Cardiac fibroblast (primary cell): ENCODE data around the gene RAB27A.
"Not testable (repeated sequence)": the region's sequence is repeated elsewhere in the genome, so short reads cannot be mapped to it uniquely, and the experiment has no call there.

Source experiments
- DNase-seq, 2 donors: peaks; one replicate each; pipeline versions ENCODE4 v3.0.0 to v3.0.0-alpha.2; 2010; ENCODE audit warnings: low read depth in 2 of 2
- H3K4me3 ChIP-seq, 2 donors: replicated peaks in 1 of 2; 1 replicate in 1 of 2; 2 replicates in 1 of 2; pipeline ENCODE4 v1.5.1; 2011; ENCODE audit warnings: low read depth in 2 of 2, low read length in 2 of 2, mild to moderate bottlenecking in 2 of 2, moderate library complexity in 1 of 2
- CTCF ChIP-seq: IDR thresholded peaks from one replicate; pipeline ENCODE4 v1.5.1; 2011; ENCODE audit warnings: low read depth, mild to moderate bottlenecking, low read length, inconsistent platforms

The RAB27A gene

GRCh38 chr15:55320963-55321362 is 31.4 kb upstream of the RAB27A start:
- no peak overlapping the region for H3K4me3 ChIP-seq
- TF ChIP-seq CTCF = no peak

GRCh38 chr15:55320238-55320550 is 30.6 kb upstream of the RAB27A start:
- DNase-seq = peak in 1 of 2 donors; percentile 11
- TF ChIP-seq CTCF = no peak
- H3K4me3 ChIP-seq = peak overlapping the region; percentile 2 to 93

More at GRCh38 chr15:55320963-55321362, 31.4 kb upstream of the RAB27A start:
- no peak for DNase-seq

DNA sequence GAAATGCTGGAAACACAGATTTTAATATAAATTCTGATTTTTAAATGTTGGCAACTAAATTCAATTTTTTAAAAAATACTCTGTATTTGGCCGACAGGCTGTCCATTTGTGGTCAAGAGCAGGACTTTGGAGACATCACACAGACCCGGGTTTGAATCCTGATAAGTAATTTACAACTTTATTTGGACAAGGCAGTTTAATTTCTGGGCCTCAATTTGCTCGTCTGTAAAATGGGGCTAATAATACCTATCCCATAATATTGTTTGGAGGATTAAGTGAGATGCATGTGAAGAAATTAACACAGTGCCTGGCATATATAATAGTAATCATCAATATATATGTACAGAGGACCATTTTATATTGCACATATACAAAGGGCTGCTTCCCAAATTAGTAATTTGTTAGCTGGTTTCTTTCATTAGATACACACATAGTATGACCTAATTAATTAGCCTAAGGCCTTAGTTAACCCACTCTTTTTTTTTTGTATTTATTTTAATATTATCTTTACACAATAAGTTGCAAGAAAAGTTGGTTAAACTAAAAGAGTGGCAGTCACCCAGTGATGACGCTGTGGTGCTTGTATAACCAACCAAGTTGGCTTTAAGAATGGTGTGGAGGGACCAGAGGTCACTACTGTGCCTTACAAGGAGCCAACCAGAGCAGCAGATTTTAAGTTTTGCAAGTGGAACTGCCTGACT is 30.1 kb upstream of the RAB27A start:
- no peak for TF ChIP-seq CTCF
- peak overlapping the region; percentile 79 to 93 for H3K4me3 ChIP-seq
- DNase-seq = peak; percentile 26 to 41

GRCh38 chr15:55318588-55319494 is 29.2 kb upstream of the RAB27A start, which contains the start of the genes PIGB and PIGBOS1:
Gene PIGB (plus strand): TSS chr15:55319222. CDS start chr15:55319251, 29 bp downstream.
Gene PIGBOS1 (minus strand): TSS chr15:55319123. CDS start chr15:55317792, 1,331 bp downstream.
- H3K4me3 ChIP-seq = peak within 1 kb of the TSS; percentile 79 to 93
- no peak for TF ChIP-seq CTCF
- peak; percentile 92 to 93 for DNase-seq

- H3K4me3 ChIP-seq = not testable (repeated sequence)
Measured at GRCh38 chr15:55302801-55303200, 13.2 kb upstream of the RAB27A start.

GRCh38 chr15:55297315-55297714 is 7.7 kb upstream of the RAB27A start:
- no peak for TF ChIP-seq CTCF
- no peak overlapping the region for H3K4me3 ChIP-seq
- DNase-seq = no peak

More at GRCh38 chr15:55302801-55303200, 13.2 kb upstream of the RAB27A start:
- DNase-seq = not testable (repeated sequence)

- TF ChIP-seq CTCF = peak; percentile 96
- H3K4me3 ChIP-seq = peak overlapping the region; percentile 72 to 87
- peak; percentile 88 to 89 for DNase-seq
Measured at GRCh38 chr15:55290528-55291057, 980 bp upstream of the RAB27A start.
